Ectodermal cell (in vitro differentiated cells): Measurements from ENCODE around the gene IL10RB.

Experiments used
- H3K27ac ChIP-seq: 2 replicates; pipeline ENCODE4 v1.7.0; 2013; ENCODE audit warnings: mild to moderate bottlenecking, low read depth, low read length; ENCODE audit not compliant: insufficient read depth, poor library complexity, severe bottlenecking
- H3K27me3 ChIP-seq: 2 replicates; pipeline ENCODE4 v1.7.0; 2013; ENCODE audit warnings: mild to moderate bottlenecking, low read length; ENCODE audit not compliant: insufficient read depth, control insufficient read depth, poor library complexity, severe bottlenecking
- H3K36me3 ChIP-seq: one replicate; pipeline ENCODE4 v1.7.0; 2013; ENCODE audit warnings: low read length; ENCODE audit not compliant: control insufficient read depth, insufficient read depth
- H3K4me1 ChIP-seq: one replicate; pipeline ENCODE4 v1.7.0; 2013; ENCODE audit warnings: low read length; ENCODE audit not compliant: control insufficient read depth, insufficient read depth
- H3K4me3 ChIP-seq: 2 replicates; pipeline ENCODE4 v1.7.0; 2013; ENCODE audit warnings: low read depth, low read length, control low read depth; ENCODE audit not compliant: insufficient read depth
- H3K9me3 ChIP-seq: 2 replicates; pipeline ENCODE4 v1.7.0; 2013; ENCODE audit warnings: mild to moderate bottlenecking, low read length, moderate library complexity; ENCODE audit not compliant: control insufficient read depth
- WGBS, 2 experiments: methylation state at CpG; one replicate each; pipeline ENCODE4 v1.1.7; 2013; ENCODE audit warnings: missing lambda C conversion rate in 2 of 2; 5-methylcytosine and 5-hydroxymethylcytosine counted together

IL10RB gene

DNA sequence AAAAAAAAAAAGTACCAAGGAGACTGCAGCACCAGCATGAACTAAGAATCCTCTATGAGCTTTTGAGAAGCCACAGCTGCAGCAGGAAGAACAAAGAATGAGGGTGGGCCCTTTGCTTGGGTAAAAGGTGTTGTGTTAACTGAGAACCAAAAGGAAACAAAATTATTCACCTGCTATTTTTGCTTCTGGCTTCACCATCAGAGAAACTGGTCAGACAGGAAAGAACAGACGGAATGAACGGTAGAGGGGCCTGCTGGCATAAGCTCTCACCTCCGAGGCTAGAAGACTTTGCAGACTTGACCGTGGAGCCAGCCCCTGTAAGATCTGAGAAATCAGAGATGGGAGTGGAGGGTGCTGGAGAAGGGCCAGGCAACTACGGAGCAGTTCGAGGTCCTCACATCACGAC is 27.6 kb downstream of the IL10RB start:
- Histone ChIP-seq H3K4me1 (no peaks in the 10 kb centered on the region), H3K4me3 (no peak overlapping the region), H3K9me3 (no peaks in the 10 kb centered on the region), H3K36me3 (no peaks in the 10 kb centered on the region), H3K27me3 (no peaks in the 10 kb centered on the region), H3K27ac (no peak overlapping the region)
- 82 to 89% methylated on average over 7 of the region's 7 CpGs for WGBS, 2 experiments

DNA sequence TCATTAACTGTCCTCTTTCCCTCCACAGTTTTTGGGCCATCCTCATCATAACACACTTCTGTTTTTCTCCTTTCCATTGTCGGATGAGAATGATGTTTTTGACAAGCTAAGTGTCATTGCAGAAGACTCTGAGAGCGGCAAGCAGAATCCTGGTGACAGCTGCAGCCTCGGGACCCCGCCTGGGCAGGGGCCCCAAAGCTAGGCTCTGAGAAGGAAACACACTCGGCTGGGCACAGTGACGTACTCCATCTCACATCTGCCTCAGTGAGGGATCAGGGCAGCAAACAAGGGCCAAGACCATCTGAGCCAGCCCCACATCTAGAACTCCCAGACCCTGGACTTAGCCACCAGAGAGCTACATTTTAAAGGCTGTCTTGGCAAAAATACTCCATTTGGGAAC is 30.0 kb downstream of the IL10RB start:
- H3K4me3 ChIP-seq = no peak overlapping the region
- H3K36me3 ChIP-seq = no peaks in the 10 kb centered on the region
- no peaks in the 10 kb centered on the region for H3K27me3 ChIP-seq
- H3K27ac ChIP-seq = no peak overlapping the region
- WGBS, 2 experiments = 94 to 96% methylated on average over 6 of the region's 6 CpGs
- peaks cover 3% of the 10 kb centered on the region for H3K4me1 ChIP-seq
- no peaks in the 10 kb centered on the region for H3K9me3 ChIP-seq

DNA sequence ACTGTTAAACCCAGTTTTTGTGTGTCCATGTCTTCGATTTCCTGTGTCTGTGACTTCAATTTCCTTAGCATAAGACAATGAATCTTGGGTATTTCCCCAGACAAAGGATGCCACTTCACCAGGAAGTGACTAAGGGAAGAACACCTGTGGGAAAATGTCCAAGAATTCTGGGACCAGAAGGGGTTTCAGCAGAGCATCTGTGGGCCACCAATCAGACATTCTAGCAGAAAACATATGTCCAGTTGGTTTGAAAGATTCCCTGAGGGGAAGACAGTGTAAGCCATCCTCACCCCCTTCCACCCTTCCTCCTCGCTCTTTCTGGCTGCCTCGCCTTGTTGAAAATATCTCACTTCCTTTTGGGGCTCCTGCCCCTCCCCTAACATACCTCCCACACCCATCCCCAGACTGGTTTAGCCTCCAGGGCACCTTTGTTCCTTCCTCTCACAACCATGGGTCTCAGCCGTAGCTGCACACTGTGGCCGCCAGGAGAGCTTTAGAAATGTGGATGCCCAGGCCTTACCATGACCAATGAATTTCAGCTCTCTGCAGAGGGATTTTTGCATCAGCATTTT is 33.1 kb downstream of the IL10RB start:
- Histone ChIP-seq H3K9me3 (no peaks in the 10 kb centered on the region), H3K27ac (no peak overlapping the region), H3K4me3 (no peak overlapping the region), H3K36me3 (no peaks in the 10 kb centered on the region), H3K4me1 (peaks cover 9% of the 10 kb centered on the region), H3K27me3 (no peaks in the 10 kb centered on the region)
- WGBS, 2 experiments = 79 to 80% methylated on average over 5 of the region's 5 CpGs

DNA sequence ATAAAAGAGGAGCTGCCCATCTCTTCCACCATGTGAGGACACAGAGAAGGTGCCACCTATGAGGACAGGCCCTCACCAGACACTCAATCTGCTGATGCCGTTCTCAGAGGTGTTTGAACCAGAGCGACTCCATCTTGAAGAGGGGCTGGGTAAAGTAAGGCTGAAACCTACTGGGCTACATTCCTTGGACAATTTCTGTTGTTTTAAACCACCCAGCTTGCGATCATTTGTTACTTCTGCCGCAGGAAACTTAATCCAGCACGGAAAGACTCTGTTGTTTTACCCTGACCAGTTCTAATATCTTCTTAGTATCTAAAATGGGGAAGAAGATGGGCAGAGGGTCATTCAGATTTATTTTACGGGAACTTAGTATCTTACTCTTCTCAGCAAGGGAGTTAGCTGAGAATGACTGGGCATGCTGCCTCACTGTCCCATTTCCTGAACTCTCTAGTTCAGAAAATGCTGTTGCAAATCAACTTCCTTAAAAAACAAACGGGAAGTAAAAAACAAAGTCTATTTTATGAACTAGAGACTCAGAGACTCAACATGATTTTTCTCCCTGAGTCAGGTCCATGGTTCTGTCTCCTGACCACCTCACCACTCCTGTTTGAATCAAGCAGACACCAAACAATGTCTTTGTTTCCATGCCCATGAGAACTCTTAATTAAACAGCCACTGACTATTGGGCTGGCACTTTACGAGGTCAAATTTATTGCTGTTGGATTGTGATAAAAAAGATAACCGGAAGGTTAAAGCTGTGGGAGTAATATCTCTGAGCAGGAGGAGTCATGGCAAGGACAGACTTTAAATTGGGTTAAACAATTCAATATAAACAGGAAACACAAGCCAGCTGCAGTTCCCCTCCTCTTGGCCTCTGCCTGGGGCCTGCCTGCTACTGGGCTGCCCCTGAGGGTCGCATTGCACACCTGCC is 34.8 kb downstream of the IL10RB start:
- Histone ChIP-seq H3K27ac (no peak overlapping the region), H3K36me3 (no peaks in the 10 kb centered on the region), H3K4me1 (peaks cover 9% of the 10 kb centered on the region), H3K4me3 (no peak overlapping the region), H3K9me3 (no peaks in the 10 kb centered on the region), H3K27me3 (no peaks in the 10 kb centered on the region)
- 90 to 96% methylated on average over 10 of the region's 10 CpGs for WGBS, 2 experiments

DNA sequence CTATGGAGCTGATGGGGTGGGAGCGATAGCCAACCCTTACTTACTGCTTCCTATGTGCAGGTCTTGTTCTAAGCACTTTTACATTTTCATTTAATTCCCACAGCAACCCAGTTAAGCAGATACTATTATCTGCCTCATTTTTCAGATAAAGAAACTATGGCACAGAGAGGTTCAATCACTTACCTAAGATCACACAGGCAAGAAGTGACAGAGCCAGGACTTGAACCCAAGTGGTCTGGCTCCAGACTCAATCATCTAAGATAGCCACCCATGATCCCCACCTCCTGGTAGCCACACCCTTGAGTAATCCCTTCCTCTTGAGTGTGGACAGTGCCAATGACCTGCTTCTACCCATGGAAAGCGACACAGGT is 35.5 kb downstream of the IL10RB start:
- Histone ChIP-seq H3K27me3 (no peaks in the 10 kb centered on the region), H3K27ac (no peak overlapping the region), H3K4me1 (peaks cover 9% of the 10 kb centered on the region), H3K9me3 (no peaks in the 10 kb centered on the region), H3K4me3 (no peak overlapping the region), H3K36me3 (no peaks in the 10 kb centered on the region)
- 81 to 94% methylated on average over 2 of the region's 2 CpGs for WGBS, 2 experiments

DNA sequence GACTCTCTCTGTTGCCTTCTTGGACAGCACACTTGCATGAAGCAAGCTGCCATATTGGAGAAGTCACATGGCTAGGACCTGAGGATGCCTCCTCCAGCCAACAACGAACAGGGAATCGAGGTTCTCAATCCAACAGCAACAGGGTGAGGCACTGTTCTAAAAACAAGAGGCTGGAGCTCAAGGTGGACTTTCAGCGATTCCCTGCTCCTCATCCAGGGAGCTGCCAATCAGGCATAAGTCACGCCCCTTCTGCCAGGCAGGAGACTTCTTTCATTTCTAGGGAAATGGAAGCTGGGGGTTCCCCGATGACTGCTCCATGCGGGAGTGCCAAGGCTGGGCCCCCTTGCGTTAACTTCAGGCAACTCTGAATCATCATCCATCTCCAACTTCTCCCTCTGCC is 35.9 kb downstream of the IL10RB start:
- Histone ChIP-seq H3K4me1 (peaks cover 9% of the 10 kb centered on the region), H3K27ac (no peak overlapping the region), H3K9me3 (no peaks in the 10 kb centered on the region), H3K27me3 (no peaks in the 10 kb centered on the region), H3K4me3 (no peak overlapping the region), H3K36me3 (no peaks in the 10 kb centered on the region)
- WGBS, 2 experiments = 93 to 94% methylated on average over 7 of the region's 7 CpGs

DNA sequence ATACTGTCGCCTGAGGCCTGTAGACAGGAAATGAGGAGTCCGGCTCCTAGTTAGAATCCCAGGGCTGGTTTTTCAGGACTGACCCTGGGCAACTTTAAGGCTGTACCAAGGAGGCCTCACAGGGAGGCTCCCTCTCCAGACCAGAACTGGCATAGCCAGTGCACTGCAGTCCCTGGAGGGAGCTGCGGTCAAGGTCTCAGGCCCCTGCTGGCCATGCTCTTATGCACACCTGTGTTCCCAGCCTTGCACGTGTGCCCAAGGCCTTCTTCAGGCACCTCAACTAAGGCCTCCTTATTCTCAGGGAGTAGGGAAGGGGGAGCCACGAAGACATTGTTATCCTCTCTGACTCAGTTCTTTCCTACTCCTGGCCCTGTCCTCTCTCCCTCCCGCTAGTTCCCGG is 36.6 kb downstream of the IL10RB start:
- H3K36me3 ChIP-seq = no peaks in the 10 kb centered on the region
- H3K27me3 ChIP-seq = peaks cover 3% of the 10 kb centered on the region
- 88 to 92% methylated on average over 7 of the region's 7 CpGs for WGBS, 2 experiments
- no peak overlapping the region for H3K27ac ChIP-seq
- H3K4me3 ChIP-seq = no peak overlapping the region
- H3K4me1 ChIP-seq = peaks cover 9% of the 10 kb centered on the region
- no peaks in the 10 kb centered on the region for H3K9me3 ChIP-seq

DNA sequence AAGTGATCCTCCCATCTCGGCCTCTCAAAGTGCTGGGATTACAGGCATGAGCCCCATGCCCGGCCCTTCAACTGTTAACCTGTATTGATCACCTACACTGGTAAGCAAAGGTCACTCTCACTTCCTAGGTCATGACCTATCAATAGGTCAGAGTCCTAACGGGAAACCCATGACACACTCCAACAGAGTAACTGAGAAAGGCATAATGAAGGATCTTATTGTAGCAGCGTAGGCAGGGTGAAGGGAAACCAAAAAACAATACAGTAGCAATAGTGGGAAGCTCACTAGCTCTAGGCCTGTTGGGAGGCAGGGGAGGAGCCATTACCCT is 39.1 kb downstream of the IL10RB start:
- 94 to 100% methylated on average over 4 of the region's 4 CpGs for WGBS, 2 experiments
- Histone ChIP-seq H3K27ac (no peak overlapping the region), H3K9me3 (no peaks in the 10 kb centered on the region), H3K4me3 (no peak overlapping the region), H3K36me3 (no peaks in the 10 kb centered on the region), H3K27me3 (peaks cover 5% of the 10 kb centered on the region), H3K4me1 (peaks cover 6% of the 10 kb centered on the region)

DNA sequence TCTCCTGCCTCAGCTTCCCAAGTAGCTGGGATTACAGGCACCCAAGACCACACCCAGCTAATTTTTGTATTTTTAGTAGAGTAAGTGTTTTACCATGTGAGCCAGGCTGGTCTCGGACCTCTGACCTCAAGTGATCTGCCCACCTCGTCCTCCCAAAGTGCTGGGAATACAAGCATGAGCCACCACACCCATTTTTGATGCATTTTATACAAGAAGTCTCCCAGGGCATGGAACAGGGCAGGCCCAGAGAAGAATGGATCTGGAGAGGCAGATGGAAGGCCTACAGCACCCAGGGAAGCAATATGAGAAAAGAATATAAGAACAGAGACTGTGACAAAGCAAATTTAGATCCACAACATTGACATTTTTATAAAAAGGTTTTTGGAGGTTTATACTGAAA is 39.8 kb downstream of the IL10RB start:
- peaks cover 5% of the 10 kb centered on the region for H3K27me3 ChIP-seq
- 86 to 92% methylated on average over 2 of the region's 2 CpGs for WGBS, 2 experiments
- no peaks in the 10 kb centered on the region for H3K36me3 ChIP-seq
- H3K27ac ChIP-seq = no peak overlapping the region
- H3K4me1 ChIP-seq = peaks cover 6% of the 10 kb centered on the region
- H3K9me3 ChIP-seq = no peaks in the 10 kb centered on the region
- H3K4me3 ChIP-seq = no peak overlapping the region

DNA sequence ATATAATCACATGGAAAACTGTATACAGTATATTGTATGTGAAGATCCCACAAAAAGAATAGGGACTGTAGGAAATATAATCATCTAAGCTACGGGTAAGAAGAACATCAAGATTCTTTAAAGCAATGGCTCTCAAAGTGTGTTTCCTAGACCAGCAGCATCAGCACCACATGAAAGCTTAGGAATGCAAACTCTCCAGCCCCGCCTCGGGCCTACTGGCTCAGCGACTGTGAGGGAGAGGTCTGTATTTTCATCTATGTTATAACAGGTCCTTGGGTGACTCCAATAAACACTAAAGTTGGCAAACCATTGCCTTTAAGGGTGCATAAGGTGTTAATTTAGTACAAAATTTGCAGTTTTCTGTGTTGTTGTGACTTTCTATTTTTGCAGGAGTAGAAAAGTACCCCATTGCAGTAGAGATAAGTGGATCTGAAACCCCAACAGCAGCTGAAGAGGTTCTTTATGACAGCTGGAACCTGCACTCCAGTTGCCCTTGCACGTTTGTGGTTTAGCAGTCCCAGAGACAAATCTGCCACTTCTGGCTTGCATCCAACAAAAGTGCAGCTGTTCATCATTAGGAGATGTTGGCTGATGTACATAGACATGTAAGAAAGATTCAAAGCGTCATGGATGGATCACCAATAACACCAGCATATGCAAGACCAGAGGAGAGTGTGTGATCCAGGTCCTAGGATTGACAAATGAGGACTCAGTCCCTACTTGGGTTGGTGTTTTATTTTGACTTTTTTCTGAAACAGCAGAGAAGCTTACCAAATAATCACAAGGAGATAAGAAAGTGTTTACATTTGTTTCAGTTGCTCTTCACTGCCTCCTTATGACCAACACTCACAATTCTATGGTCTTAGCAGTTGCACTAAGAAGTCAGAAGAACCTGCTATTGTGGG is 42.7 kb downstream of the IL10RB start:
- Histone ChIP-seq H3K27me3 (peaks cover 5% of the 10 kb centered on the region), H3K27ac (no peak overlapping the region), H3K9me3 (no peaks in the 10 kb centered on the region), H3K4me1 (peaks cover 2% of the 10 kb centered on the region), H3K36me3 (no peaks in the 10 kb centered on the region), H3K4me3 (no peak overlapping the region)
- 80 to 81% methylated on average over 6 of the region's 6 CpGs for WGBS, 2 experiments
